Thoracic aorta (tissue), 2 donors: ENCODE data around the gene LRMDA. TPM values are rescaled to one million over a fixed set of nuclear protein-coding genes. Genes with fewer than 3 reads are reported as not detected.
"Not testable (repeated sequence)": the region's sequence is repeated elsewhere in the genome, so short reads cannot be mapped to it uniquely, and the experiment has no call there.

ENCODE experiments used
- ATAC-seq: fragments of 150-250 bp; one replicate; pipeline ENCODE4 v1.8.0; 2017; ENCODE audit warnings: low read depth; ENCODE audit not compliant: insufficient number of reproducible peaks, low FRiP score
- DNase-seq: peaks from one replicate; pipeline ENCODE4 v3.0.0-alpha.2; 2020; ENCODE audit warnings: low spot score
- H3K27ac ChIP-seq, 2 donors: fragments of 200-600 bp; sonication (generic); 1 replicate in 1 of 2; 2 replicates in 1 of 2; pipeline ENCODE4 v1.5.1; 2016; ENCODE audit warnings: mild to moderate bottlenecking in 2 of 2, moderate library complexity in 2 of 2
- H3K27me3 ChIP-seq: fragments of 200-600 bp; sonication (generic); replicated peaks from 2 replicates; pipeline ENCODE4 v1.6.0; 2016; ENCODE audit warnings: mild to moderate bottlenecking; ENCODE audit not compliant: insufficient read depth
- H3K36me3 ChIP-seq: fragments of 200-600 bp; sonication (generic); one replicate; pipeline ENCODE4 v1.5.1; 2016
- H3K4me1 ChIP-seq, 2 donors: fragments of 200-600 bp; sonication (generic); 1 replicate in 1 of 2; 2 replicates in 1 of 2; pipeline versions ENCODE4 v1.5.1 to v1.6.0; 2016; ENCODE audit warnings: low read depth in 2 of 2, mild to moderate bottlenecking in 1 of 2; ENCODE audit not compliant: control insufficient read depth in 1 of 2
- H3K4me3 ChIP-seq: fragments of 200-600 bp; sonication (generic); 2 replicates; pipeline ENCODE4 v1.5.1; 2016; ENCODE audit warnings: mild to moderate bottlenecking
- H3K9me3 ChIP-seq: fragments of 200-600 bp; sonication (generic); 2 replicates; pipeline ENCODE4 v1.5.1; 2016
- CTCF ChIP-seq: fragments of 200-600 bp; sonication (generic); IDR thresholded peaks from one replicate; pipeline ENCODE4 v1.5.1; 2019; ENCODE audit warnings: antibody characterized with exemption
- total RNA-seq, 2 donors: library from RNA; depleted of rRNA; stranded (reverse); fragments of >200 nt; gene quantifications; one replicate each; pipeline versions ENCODE4 v1.1.0 to v1.2.3, GENCODE V29; 2016

Gene LRMDA
- total RNA-seq, 2 donors from 2014 or later: 8.3 to 36.6 TPM

- no peak overlapping the region for H3K4me3 ChIP-seq
- no peak for TF ChIP-seq CTCF
- H3K9me3 ChIP-seq: no peaks in the 10 kb centered on the region
- no peak for ATAC-seq
- no peak overlapping the region for H3K27ac ChIP-seq
- no peaks in the 10 kb centered on the region for H3K36me3 ChIP-seq
- DNase-seq: no peak
- H3K4me1 ChIP-seq: peaks cover 18 to 70% of the 10 kb centered on the region in 2 donors
- no peaks in the 10 kb centered on the region for H3K27me3 ChIP-seq
Measured at GRCh38 chr10:75511011-75511410, 79.6 kb downstream of the LRMDA start.

- peak overlapping the region in 1 of 2 donors; percentile 5 for H3K27ac ChIP-seq
- H3K4me1 ChIP-seq: peaks cover 15 to 62% of the 10 kb centered on the region in 2 donors
- no peak for TF ChIP-seq CTCF
- no peaks in the 10 kb centered on the region for H3K9me3 ChIP-seq
- H3K36me3 ChIP-seq: no peaks in the 10 kb centered on the region
- H3K27me3 ChIP-seq: no peaks in the 10 kb centered on the region
- no peak for DNase-seq
- no peak for ATAC-seq
- H3K4me3 ChIP-seq: peak overlapping the region; percentile 13
Measured at GRCh38 chr10:75512203-75512933, 80.9 kb downstream of the LRMDA start.

DNA sequence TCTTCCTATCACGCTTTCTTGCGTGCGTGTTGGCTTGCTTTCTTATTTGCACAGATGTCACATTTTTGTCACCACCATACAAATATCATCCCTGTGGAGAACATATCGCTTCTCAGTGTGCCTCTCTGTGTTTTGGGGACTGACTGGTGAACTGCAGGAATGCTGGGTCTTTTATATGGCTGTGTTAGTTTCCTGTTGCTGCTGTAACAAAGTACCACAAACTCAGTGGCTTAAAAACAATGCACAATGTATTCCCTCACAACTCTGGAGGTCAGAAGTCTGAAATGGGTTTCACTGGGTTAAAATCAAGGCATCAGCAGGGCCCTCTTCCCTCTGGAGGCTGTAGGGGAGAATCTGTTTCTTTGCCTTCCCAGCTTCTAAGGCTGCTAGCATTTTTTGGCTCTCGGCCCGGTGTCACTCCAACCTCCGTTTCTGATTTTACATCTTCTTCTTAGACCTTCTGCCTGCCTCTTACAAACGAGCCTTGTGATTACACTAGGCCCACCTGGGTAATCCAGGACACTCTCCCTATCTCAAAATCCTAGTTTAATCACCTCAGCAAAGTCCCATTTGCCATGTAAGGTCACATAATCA is 82.0 kb downstream of the LRMDA start:
- ATAC-seq: no peak
- H3K27me3 ChIP-seq: no peaks in the 10 kb centered on the region
- H3K9me3 ChIP-seq: no peaks in the 10 kb centered on the region
- peak overlapping the region in 1 of 2 donors; percentile 26 for H3K27ac ChIP-seq
- no peak for TF ChIP-seq CTCF
- peak overlapping the region; percentile 13 for H3K4me3 ChIP-seq
- DNase-seq: no peak
- H3K4me1 ChIP-seq: peaks cover 6 to 53% of the 10 kb centered on the region in 2 donors
- no peaks in the 10 kb centered on the region for H3K36me3 ChIP-seq

GRCh38 chr10:75514830-75515229 is 83.4 kb downstream of the LRMDA start:
- H3K9me3 ChIP-seq: no peaks in the 10 kb centered on the region
- no peak for DNase-seq
- ATAC-seq: no peak
- no peaks in the 10 kb centered on the region for H3K36me3 ChIP-seq
- no peak overlapping the region for H3K4me3 ChIP-seq
- no peak overlapping the region for H3K27ac ChIP-seq
- no peak for TF ChIP-seq CTCF
- no peaks in the 10 kb centered on the region for H3K27me3 ChIP-seq
- H3K4me1 ChIP-seq: peaks cover 0 to 39% of the 10 kb centered on the region in 2 donors

GRCh38 chr10:75516154-75516553 is 84.7 kb downstream of the LRMDA start:
- not testable (repeated sequence) for ATAC-seq, DNase-seq, H3K36me3 ChIP-seq, H3K27me3 ChIP-seq, H3K9me3 ChIP-seq, H3K27ac ChIP-seq, H3K4me3 ChIP-seq
- peaks cover 0 to 28% of the 10 kb centered on the region in 2 donors for H3K4me1 ChIP-seq

- not testable (repeated sequence) for ATAC-seq, H3K4me1 ChIP-seq, H3K36me3 ChIP-seq, DNase-seq, H3K27ac ChIP-seq, H3K9me3 ChIP-seq, H3K27me3 ChIP-seq, H3K4me3 ChIP-seq
Measured at GRCh38 chr10:75519213-75519612, 87.8 kb downstream of the LRMDA start.

DNA sequence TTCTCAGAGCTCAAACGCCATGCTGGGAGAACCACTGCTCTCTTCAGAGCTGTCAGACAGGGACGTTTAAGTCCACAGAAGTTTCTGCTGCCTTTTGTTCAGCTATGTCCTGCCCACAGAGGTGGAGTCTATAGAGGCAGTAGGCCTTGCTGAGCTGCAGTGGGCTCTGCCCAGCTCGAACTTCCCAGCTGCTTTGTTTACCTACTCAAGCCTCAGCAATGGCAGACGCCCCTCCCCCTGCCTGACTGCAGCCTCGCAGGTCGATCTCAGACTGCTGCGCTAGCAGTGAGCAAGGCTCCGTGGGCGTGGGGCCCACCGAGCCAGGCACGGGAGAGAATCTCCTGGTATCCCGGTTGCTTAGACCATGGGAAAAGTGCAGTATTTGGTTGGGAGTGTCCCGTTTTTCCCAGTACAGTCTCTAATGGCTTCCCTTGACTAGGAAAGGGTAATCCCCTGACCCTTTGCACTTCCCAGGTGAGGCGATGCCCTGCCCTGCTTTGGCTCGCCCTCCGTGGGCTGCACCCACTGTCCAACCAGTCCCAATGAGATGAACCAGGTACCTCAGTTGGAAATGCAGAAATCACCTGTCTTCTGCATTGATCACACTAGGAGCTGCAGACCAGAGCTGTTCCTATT is 89.9 kb downstream of the LRMDA start:
- not testable (repeated sequence) for H3K27ac ChIP-seq, ATAC-seq, DNase-seq, H3K4me1 ChIP-seq, H3K36me3 ChIP-seq, H3K9me3 ChIP-seq, H3K27me3 ChIP-seq, H3K4me3 ChIP-seq
